ENCODE results near the gene TGM4.

The TGM4 gene

DNA sequence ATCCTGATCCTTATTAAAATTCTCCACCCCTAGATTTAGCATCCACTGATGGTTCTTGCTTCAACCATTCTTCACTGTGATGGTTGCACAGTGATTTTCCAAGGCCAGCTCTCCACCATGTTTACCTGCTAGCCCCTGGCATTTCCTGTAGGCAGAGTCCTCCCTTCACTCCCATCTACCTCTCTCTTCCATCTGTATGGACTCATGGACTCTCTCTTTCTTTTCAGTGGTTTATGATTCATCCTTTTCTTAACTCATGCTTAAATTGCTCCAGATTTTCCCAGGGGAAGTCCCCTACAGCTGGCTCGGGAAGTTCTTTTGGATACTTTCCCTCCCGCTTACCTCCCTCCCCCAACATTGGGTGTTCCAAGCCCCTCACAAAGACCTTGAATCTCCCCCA is 18.7 kb downstream of the TGM4 start:
- H3K4me3 ChIP-seq (ENCODE audit: severe bottlenecking) = no peak overlapping the region
- no peaks in the 10 kb centered on the region for H3K36me3 ChIP-seq (ENCODE audit: low read depth)
- no peaks in the 10 kb centered on the region for H3K27me3 ChIP-seq (ENCODE audit: insufficient read depth, poor library complexity, severe bottlenecking)
- H3K27ac ChIP-seq (ENCODE audit: poor library complexity, severe bottlenecking) = peak overlapping the region; percentile 92
- DNase-seq (ENCODE audit: low spot score) (no peak), ATAC-seq (ENCODE audit: low read depth) (peak; percentile 94)
- TF ChIP-seq, protein P1, sequence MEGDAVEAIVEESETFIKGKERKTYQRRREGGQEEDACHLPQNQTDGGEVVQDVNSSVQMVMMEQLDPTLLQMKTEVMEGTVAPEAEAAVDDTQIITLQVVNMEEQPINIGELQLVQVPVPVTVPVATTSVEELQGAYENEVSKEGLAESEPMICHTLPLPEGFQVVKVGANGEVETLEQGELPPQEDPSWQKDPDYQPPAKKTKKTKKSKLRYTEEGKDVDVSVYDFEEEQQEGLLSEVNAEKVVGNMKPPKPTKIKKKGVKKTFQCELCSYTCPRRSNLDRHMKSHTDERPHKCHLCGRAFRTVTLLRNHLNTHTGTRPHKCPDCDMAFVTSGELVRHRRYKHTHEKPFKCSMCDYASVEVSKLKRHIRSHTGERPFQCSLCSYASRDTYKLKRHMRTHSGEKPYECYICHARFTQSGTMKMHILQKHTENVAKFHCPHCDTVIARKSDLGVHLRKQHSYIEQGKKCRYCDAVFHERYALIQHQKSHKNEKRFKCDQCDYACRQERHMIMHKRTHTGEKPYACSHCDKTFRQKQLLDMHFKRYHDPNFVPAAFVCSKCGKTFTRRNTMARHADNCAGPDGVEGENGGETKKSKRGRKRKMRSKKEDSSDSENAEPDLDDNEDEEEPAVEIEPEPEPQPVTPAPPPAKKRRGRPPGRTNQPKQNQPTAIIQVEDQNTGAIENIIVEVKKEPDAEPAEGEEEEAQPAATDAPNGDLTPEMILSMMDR (IDR thresholded peaks at IDR 0.05; ENCODE audit: poor library complexity, severe bottlenecking) = no peak
- peaks cover 20% of the 10 kb centered on the region for H3K4me1 ChIP-seq (ENCODE audit: insufficient read depth, poor library complexity, severe bottlenecking)
- no peaks in the 10 kb centered on the region for H3K9me3 ChIP-seq (ENCODE audit: severe bottlenecking)

DNA sequence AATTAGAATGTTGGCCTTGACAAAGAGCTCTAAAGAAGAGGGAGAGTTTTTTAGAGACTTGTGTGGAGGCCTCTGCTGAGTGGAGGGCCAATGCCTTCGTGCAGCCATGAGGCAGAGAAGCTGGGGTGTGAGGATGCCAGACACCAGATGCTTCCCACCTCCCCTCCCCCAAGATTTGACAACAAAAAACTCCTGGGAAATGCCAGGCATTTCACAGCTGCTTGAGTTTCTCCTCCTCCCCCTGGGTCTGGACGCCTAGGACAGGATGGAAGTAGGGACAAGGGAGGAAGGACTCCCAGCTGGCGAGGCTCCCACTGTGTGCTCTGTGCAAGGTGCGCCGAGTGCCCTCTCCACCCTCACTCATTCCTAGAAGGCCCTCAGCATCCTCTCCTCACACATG is 20.1 kb downstream of the TGM4 start:
- Histone ChIP-seq H3K4me3 (ENCODE audit: severe bottlenecking) (no peak overlapping the region), H3K27me3 (ENCODE audit: insufficient read depth, poor library complexity, severe bottlenecking) (no peaks in the 10 kb centered on the region), H3K27ac (ENCODE audit: poor library complexity, severe bottlenecking) (no peak overlapping the region), H3K9me3 (ENCODE audit: severe bottlenecking) (no peaks in the 10 kb centered on the region), H3K4me1 (ENCODE audit: insufficient read depth, poor library complexity, severe bottlenecking) (peaks cover 20% of the 10 kb centered on the region), H3K36me3 (ENCODE audit: low read depth) (no peaks in the 10 kb centered on the region)
- DNase-seq (ENCODE audit: low spot score) (no peak), ATAC-seq (ENCODE audit: low read depth) (no peak)
- TF ChIP-seq, protein P1 (IDR thresholded peaks at IDR 0.05; ENCODE audit: poor library complexity, severe bottlenecking) = no peak

DNA sequence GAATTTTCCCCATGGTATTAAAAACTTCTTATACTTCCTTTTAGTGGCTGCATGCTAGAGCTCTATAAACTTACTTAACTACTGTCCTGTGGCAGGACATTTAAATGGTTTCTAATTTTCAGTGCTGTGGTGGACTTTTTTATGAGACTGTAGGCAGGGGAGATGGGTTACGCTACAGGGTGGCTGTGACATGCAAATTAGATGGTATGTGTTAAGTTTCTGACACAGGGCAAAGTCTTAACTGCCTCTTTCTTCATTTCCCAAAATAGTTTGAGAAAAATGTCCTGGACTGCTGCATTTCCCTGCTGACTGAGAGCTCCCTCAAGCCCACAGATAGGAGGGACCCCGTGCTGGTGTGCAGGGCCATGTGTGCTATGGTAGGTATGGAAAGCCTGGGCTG is 22.0 kb downstream of the TGM4 start:
- Histone ChIP-seq H3K27ac (ENCODE audit: poor library complexity, severe bottlenecking) (no peak overlapping the region), H3K4me3 (ENCODE audit: severe bottlenecking) (no peak overlapping the region), H3K27me3 (ENCODE audit: insufficient read depth, poor library complexity, severe bottlenecking) (no peaks in the 10 kb centered on the region), H3K9me3 (ENCODE audit: severe bottlenecking) (no peaks in the 10 kb centered on the region), H3K36me3 (ENCODE audit: low read depth) (no peaks in the 10 kb centered on the region), H3K4me1 (ENCODE audit: insufficient read depth, poor library complexity, severe bottlenecking) (peaks cover 20% of the 10 kb centered on the region)
- no peak for DNase-seq (ENCODE audit: low spot score)
- TF ChIP-seq, protein P1 (IDR thresholded peaks at IDR 0.05; ENCODE audit: poor library complexity, severe bottlenecking) = no peak
- ATAC-seq (ENCODE audit: low read depth) = no peak

DNA sequence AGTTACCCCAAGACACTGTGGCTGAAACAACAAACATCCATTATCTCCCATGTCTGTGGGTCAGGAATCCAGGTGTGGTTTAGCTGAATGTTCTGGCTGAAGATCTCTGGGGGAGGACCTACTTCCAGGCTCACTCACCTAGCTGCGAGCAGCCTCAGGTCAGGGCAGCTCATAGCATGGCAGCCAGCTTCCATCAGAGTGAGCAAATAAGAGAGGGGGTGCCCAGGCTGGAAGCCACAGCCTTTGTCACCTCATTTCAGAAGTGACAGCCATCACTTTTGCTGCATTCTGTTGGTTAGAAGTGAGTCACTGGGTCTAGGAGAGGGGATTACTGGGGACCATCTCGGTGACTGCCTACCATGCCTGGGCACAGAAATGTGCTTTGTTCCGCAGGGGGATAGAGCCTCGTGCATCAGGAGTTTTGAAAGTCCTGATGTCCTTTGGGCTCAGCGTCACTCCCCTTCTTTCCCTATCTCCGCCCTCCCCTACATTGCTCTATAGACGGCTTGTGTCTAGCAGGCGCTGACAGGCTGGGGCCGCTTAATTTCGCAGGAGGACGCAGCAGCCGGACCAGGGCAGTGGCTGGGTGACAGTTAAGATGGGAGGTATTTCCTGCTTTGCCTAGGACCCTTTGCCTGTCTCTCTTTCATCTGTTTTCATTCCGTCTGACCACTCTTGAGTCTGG is 25.4 kb downstream of the TGM4 start:
- no peak overlapping the region for H3K4me3 ChIP-seq (ENCODE audit: severe bottlenecking)

DNA sequence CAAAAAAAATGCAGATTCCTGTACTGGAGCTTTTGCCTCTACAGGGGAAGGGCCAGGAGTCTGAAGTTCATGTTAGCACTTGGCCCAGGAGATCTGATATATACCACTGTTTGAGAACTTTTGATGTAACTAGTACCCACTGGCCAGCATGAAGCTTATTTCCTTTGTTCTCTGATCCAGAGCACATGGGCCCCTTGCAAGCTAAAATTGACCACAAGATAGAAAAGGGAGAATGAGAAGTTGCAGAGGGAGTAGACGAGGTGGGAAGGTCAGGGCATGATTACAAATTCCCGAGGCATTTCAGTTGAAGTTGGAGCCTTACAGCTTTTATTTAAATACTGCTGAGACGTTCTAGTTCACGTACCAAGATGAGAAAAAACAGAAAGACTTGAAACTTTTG is 28.2 kb downstream of the TGM4 start:
- H3K9me3 ChIP-seq (ENCODE audit: severe bottlenecking) = no peaks in the 10 kb centered on the region
- no peak overlapping the region for H3K27ac ChIP-seq (ENCODE audit: poor library complexity, severe bottlenecking)
- no peak for ATAC-seq (ENCODE audit: low read depth)
- no peaks in the 10 kb centered on the region for H3K27me3 ChIP-seq (ENCODE audit: insufficient read depth, poor library complexity, severe bottlenecking)
- no peak overlapping the region for H3K4me3 ChIP-seq (ENCODE audit: severe bottlenecking)
- H3K36me3 ChIP-seq (ENCODE audit: low read depth) = no peaks in the 10 kb centered on the region
- TF ChIP-seq, protein P1 (IDR thresholded peaks at IDR 0.05; ENCODE audit: poor library complexity, severe bottlenecking) = no peak
- H3K4me1 ChIP-seq (ENCODE audit: insufficient read depth, poor library complexity, severe bottlenecking) = peaks cover 9% of the 10 kb centered on the region
- DNase-seq (ENCODE audit: low spot score) = no peak

More for the DNA sequence above, 25.4 kb downstream of the TGM4 start:
- Histone ChIP-seq H3K27me3 (ENCODE audit: insufficient read depth, poor library complexity, severe bottlenecking) (no peaks in the 10 kb centered on the region), H3K36me3 (ENCODE audit: low read depth) (no peaks in the 10 kb centered on the region), H3K4me1 (ENCODE audit: insufficient read depth, poor library complexity, severe bottlenecking) (peaks cover 3% of the 10 kb centered on the region), H3K9me3 (ENCODE audit: severe bottlenecking) (no peaks in the 10 kb centered on the region), H3K27ac (ENCODE audit: poor library complexity, severe bottlenecking) (no peak overlapping the region)
- no peak for DNase-seq (ENCODE audit: low spot score)
- ATAC-seq (ENCODE audit: low read depth) = no peak; the same call in 2 of the 3 replicates
- TF ChIP-seq, protein P1 (IDR thresholded peaks at IDR 0.05; ENCODE audit: poor library complexity, severe bottlenecking) = no peak
